Measurements from ENCODE around the gene SCARB1.

DNA sequence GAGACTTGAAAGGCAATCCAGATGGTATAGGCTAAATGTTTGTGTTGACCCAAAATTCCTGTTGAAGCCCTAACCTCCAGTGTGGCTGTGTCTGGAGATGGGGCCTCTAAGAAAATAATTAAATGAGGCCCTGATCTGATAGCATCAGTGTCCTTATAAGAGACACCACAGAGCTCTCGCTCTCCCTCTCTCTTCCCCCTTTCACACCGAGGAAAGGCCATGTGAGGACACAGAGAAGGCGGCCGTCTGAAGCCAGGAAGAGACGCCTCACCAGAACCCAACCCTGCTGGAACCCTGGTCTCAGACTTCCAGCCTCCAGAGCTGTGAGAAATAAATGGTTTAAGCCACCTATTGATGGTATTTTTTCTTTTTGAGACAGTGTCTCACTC is 87.5 kb downstream of the SCARB1 start:
- no peak for TF ChIP-seq CTCF (IDR thresholded peaks at IDR 0.05)
- no peak for TF ChIP-seq POLR2A (IDR thresholded peaks at IDR 0.05)

All from lower leg skin (tissue), 3 donors.